Epidermal melanocyte (primary cell): ENCODE data around the gene PTGR2.
A peak's percentile ranks its signal among the peaks of the same experiment; 100 is the strongest.
"Not testable (repeated sequence)": the region's sequence is repeated elsewhere in the genome, so short reads cannot be mapped to it uniquely, and the experiment has no call there.

Source experiments
- DNase-seq: peaks from one replicate; pipeline ENCODE4 v3.0.0; 2011; ENCODE audit warnings: low spot score; ENCODE audit not compliant: insufficient read length

PTGR2 gene

DNA sequence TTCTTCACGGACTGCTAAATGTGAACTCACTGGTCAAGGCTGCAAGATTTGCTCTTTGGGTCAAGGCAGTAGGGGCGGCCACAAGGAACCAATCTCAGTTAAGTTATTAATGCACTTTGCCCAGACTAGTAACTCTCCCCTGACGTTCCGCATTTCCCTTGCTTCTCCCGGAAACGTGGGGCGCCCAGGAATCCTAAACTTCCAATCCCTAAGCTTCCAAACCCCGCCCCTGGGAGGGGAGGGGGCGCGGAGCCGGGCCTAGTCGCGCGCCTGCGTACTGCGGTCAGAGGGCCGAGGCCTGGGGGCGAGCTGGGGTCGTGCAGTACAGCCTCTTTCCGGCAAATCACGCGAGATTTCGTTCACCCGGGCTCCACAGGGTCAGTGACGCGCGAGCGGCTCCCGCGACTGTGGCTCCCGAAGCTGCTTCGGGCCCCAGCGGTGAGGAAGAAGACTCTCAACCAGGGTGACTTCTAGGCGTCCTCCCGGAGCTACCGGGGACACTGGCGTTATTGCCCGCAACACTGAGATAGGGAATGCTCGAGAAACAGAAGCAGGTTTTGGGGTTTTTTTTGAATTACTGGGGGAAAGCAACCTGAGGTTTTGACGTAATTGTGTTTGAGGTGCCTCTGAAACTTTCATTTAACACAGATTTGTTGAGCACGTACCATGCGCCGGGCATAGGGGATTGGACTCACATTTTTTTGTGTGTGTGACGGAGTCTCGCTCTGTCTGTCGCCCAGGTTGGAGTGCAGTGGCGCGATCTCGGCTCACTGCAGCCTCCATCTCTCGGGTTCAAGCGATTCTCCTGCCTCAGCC lies at the start of gene PTGR2:
Gene PTGR2 (plus strand): TSS at position 265 of the 816 bp plus-strand sequence. CDS start 7,032 bp downstream, outside the sequence.
- DNase-seq: peak; percentile 96

- DNase-seq: no peak
These were observed 49.0 kb upstream of the PTGR2 start for GRCh38 chr14:73802431-73803188.

- no peak for DNase-seq
These were observed 47.0 kb upstream of the PTGR2 start for GRCh38 chr14:73804636-73805035.

GRCh38 chr14:73807457-73807856 lies 44.2 kb upstream of the PTGR2 start:
- DNase-seq: no peak

GRCh38 chr14:73809391-73809790 lies 42.2 kb upstream of the PTGR2 start:
- DNase-seq: no peak

DNA sequence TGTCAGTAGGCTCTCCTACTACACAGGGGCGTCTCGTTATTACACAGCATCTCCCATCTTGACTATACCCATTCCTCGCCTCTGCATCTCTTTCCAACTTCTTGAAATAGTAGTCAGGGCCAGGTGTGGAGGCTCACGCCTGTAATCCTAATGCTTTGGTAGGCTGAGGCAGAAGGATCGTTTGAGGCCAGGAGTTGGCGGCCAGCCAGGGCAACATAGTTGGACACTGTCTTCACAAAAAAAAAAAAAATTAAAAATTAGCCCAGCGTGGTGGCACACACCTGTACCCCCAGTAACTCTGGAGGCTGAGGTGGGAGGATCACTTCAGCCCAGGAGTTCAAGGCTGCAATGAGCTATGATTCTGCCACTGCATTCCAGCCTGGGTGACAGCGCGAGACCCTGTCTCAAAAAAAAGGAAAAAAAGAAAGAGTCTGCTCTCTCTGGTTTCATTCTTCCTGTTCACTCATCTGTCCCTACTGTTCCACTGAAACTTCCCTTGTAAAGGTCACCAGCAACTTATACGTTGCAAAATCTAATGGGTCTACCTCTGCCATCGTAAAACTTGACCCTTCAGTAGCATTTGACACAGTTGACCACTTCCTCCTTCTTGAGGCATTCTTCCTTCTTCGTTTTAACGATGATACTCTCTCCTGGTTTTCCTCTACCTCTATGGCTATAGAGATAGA lies 41.0 kb upstream of the PTGR2 start:
- no peak for DNase-seq

DNA sequence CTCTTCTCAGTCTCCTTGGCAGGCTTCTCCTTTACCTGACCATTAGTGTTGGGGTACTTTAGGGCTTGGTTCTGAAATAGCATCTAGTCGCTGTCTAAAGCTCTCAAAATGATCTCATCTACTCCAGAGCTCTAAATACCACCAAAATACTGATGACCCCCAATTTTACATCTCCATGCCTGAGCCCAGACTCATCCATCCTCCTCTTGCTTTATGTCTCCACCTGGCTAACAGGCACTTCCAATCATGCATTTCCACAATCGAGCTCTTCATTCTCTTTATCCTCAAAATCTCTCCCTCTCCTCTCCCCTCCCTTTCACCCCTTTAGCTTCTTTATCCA lies 40.5 kb upstream of the PTGR2 start:
- DNase-seq: no peak

DNA sequence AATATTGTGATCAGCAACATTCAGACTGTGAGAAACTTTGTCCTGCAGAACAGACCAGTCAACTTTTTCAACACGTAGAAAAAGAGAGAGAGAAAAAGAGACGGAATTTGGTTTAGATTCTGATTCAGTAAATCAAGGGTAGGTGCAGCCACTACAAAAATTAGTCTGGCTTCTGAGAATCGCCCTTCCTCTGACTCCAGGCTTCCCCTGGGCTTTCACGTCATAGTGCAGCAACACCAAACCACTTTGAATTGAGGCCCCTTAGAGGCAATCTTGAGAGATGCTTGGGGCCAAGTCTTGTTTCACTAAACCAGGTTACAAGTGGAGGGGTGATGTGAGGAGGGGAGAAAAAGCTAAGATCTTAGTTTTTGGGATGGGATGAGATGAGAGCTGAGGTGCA lies 37.5 kb upstream of the PTGR2 start:
- no peak for DNase-seq

DNA sequence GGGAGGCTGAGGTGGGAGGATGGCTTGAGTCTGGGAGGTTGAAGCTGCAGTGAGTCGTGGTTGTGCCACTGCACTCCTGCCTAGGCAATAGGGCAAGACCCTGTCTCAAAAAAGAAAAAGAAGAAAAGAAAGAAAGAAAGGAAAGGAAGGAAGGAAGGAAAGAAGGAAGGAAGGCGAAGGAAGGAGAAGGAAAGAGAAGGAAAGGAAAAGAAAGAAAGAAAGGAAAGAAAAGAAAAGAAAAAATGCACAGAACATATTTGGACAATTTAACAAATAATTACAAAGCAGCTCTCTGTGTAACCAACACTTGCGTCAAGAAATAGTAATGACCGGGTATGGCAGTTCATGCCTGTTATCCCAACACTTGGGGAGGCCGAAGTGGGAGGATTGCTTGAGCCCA lies 35.8 kb upstream of the PTGR2 start:
- no peak for DNase-seq

DNA sequence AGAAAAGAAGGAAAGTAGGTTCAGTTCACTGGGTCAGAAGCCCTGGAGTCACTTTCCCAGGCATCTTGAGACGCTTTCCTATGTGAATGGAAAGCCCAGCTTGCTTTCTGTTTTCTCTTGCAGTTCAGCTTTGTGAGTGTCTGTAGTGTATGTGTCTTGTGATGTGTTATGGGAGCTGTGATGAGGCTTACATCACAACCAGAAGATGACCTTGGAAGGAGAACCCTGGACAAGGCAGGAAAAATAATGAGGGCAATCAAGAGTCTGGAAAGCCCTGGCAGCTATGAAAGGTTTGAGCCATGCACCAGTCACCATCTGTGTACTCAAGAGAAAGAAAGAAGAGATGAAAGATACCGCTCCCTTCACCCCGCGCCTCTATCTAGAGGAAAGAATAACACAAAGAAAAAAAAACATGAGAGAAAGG lies 35.2 kb upstream of the PTGR2 start:
- DNase-seq: no peak

- no peak for DNase-seq
These were observed 34.5 kb upstream of the PTGR2 start for GRCh38 chr14:73817020-73817655.

- no peak for DNase-seq
These were observed 32.8 kb upstream of the PTGR2 start for GRCh38 chr14:73818821-73819220.

- no peak for DNase-seq
These were observed 31.0 kb upstream of the PTGR2 start for GRCh38 chr14:73820631-73821030.

DNA sequence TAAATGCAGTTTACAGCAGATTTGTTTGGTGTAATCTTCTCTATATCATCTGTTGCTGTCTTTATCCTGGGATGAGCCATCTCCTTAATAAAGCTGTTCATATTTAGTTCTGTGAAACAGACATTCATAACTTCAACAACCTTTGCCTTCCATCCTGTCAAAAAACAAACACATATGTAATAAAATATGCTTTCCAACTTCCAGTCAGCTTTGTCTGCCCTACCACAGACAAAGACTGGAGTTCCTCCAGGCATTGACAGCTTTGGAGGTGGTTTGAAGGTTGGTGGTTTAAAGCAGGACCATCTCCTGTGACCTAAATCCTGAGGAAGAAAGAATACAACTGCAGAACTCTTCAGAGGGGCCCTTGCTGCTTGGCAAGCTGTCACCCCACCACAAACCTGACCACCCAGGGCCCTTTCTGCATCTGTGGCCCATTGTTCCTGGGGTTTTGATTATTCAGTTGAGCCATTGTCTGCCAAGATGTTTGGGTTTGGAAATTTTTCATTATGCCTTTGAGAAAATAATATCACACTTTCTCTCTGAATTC lies 28.2 kb upstream of the PTGR2 start:
- no peak for DNase-seq

- no peak for DNase-seq
These were observed 27.5 kb upstream of the PTGR2 start for GRCh38 chr14:73824127-73824526.

DNA sequence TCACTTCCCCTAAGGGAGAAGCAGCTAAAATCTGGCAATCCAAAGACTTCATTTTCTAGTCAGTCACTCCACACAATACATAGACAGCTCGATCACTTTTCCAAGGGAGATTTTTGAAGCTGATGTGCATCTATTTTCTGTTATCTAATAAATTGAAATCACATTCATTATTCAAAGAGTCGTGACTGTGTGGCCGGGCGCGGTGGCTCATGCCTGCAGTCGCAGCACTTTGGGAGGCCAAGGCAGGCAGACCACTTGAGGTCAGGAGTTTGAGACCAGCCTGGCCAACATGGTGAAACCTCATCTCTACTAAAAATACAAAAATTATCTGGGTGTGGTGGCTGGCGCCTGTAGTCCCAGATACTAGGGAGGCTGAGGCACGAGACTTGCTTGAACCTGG lies 27.1 kb upstream of the PTGR2 start:
- no peak for DNase-seq

DNA sequence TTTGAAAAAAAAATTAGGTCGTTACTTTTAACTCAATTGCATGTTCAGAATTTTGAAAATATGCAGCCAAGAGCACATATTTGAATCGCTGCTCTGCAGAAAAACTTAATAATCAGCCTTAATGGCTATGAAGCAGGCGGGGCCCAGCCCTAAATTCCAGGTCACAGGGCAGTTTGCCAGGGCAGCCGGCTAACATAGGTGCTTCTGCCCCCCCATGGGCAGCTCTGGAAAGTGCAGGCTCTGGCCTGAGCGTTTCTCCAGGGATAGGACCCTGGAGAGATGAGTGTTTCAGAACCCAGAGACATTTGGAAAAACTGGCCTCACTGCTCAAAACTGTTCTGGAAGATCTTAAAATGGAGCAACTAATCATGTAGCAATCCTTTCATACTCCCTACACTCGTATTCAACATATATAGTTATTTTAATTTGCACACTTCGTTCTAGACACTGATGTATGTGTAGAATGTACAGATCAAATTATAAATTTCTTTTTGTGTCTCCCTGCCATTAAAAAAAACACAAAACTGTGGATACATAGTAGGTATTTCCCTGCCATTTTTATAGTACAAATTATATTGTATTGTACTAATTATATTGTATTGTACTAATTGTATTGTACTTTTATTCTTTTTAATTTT lies 26.0 kb upstream of the PTGR2 start:
- DNase-seq: peak; percentile 79

DNA sequence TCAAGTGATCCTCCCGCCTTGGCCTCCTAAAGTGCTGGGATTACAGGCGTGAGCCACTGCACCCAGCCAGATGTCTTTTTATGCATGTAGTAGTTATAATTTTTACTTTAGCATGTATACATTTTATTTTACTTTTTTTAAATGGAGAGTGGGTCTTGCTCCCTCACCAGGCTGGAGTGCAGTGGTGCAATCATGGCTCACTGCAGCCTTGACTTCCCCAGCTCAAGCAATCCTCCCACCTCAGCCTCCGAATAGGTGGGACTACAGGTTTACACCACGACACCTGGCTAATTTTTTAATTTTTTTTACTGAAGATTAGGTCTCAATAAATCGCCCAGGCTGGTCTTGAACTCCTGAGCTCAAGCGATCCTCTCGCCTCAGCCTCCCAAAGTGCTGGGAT lies 24.4 kb upstream of the PTGR2 start:
- not testable (repeated sequence) for DNase-seq

- DNase-seq: no peak
These were observed 22.6 kb upstream of the PTGR2 start for GRCh38 chr14:73829071-73829470.

DNA sequence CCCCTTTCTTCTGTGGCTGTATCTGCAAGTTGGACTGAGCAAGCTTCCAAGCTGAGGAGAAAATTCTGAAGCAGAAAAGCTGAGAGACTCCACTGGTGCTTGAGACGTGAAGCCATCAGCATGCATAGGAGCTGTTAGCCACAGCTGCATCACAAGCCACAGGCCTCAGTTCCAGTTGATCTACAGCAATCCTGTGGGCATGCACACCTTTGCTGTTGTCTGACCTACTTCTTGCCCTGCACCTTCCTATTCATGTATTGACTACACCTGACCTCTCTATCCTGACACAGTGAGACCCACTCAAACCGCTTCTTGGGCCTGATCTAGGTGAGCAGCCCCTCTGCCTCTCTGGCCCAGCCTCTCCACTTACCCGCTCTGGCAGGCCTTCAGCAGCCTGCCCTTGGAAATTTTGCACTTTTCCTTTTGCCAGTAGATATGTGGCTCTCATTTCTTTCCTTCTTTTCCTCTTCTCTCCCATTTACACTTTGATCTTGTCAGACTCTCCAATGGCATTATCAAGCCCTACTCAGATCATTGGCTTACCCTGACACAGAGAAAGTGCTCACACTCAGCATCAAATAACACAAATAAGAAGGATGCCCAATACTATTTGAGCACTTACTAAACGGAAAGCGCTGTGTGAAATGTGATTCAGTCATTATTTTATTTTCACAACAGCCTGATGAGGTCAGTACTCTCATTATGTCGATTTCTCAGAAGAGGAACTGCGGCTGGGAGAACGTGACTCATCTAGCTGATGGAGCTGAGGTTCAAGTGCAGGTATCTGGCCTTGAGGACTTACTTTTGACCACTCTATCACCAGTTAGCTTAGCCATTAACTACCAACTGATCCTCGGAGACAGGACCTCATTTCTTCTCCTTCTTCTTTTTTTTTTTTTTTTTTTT lies 21.9 kb upstream of the PTGR2 start:
- DNase-seq: no peak
